A204.1 (cell line): ENCODE data around the gene GPR68.
"Not testable (repeated sequence)": the region's sequence is repeated elsewhere in the genome, so short reads cannot be mapped to it uniquely, and the experiment has no call there.

ENCODE experiments used
- FAIRE-seq: peaks from 2 replicates; lab custom pipeline; 2012; peaks lifted over from hg19 to GRCh38; lab: Jason Lieb, UNC

The GPR68 gene

DNA sequence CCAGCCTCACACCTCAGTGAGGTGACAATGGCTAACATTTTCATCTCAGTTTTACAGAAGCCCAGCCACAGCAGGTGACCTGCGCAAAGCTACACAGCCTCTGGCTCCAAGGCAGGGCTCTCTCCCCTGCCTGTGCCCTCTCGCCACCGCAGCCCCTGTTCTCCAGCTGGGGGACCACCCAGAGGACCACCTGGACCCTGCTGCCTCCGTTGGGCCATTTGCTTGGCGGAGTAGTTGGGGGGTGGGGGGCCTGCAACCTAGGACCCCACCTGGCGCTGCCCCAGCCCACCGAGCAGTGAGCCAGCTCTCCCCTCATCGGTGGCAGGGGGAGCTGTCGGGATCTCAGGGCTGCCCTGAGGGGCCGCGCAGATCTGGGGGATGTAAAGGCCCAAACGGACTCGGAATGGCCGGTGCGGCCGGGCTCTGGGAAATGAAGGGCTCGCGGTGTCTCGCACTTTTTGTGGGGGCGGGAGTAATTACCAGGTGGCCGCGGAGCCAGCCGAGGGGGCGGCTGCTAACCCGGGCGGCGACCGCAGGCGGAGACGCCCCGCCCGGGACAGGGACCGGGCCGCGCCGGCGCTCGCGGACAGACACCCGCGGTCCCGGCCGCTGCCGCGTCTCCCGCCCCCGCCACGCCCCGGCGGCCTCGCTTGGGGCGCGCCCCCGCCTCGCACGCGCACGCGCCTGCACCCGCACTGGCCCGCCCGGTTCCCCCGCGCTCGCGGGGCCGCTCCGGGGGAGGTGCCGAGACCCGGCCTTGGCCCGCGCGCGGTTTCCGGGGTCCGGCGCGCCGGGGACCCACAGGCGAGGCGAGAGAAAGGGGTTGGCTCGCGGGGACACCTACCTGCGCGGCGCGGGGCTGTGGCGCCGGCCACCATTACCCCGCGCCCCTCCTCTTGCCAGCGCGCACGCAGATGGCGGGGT lies 8.6 kb upstream of the GPR68 start:
- FAIRE-seq: no peak

DNA sequence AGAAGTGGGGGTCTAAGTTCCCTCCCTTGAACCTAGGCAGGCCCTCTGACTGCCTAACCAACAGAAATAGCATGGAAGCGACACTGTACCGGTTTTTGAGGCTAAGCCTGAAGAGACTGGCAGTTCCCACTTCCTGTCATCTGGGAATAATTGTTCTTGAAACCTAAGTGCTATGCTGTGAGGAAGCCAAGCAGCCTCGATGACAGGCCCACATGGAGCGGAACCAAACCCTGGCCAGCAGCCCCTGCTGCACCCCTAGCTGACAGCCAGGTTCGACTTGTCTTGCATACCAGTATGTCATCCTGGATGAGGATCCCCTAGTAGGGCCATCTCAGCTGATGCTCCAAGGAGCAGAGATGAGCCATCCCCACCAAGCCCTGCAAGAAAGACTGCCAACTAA lies 6.4 kb upstream of the GPR68 start:
- FAIRE-seq: no peak

- no peak for FAIRE-seq
These were observed 5.5 kb upstream of the GPR68 start for GRCh38 chr14:91249841-91250616.

- FAIRE-seq: no peak
These were observed 1.7 kb upstream of the GPR68 start for GRCh38 chr14:91246051-91246852.

DNA sequence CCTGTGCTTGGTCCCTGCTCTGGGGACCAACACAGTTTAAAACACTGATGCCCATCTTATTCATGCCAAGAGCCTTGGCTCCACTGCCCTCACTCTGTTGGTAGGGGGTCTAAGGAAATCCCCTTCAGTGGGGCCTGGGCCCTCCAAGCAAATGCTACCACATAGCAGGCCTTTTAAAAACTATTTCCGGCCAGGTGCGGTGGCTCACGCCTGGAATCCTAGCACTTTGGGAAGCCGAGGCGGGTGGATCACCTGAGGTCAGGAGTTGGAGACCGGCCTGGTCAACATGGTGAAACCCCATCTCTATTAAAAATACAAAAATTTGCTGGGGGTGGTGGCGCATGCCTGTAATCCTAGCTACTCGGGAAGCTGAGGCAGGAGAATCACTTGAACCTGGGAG lies 1.1 kb upstream of the GPR68 start:
- FAIRE-seq: not testable (repeated sequence)

DNA sequence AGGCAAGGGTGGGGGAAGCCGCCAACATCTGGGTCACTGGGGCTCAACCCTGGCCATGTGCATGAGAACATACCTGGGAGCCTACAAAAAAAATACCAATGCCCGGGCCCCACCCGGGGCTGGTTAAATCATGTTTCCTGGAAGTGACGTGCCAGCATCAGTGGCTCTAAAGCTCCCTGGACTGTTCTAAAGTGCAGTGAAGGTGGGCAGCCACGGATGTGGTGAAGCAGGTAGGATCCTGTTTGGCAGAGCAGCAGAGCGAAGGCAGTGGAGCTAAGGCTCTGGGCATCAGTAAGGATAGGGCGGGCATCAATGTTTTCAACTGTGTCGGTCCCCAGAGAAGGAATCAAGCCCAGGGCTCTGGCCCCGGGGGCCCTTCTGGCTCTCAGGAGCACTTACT lies 525 bp upstream of the GPR68 start:
- FAIRE-seq: no peak

- no peak for FAIRE-seq
These were observed 1.4 kb downstream of the GPR68 start for GRCh38 chr14:91243074-91243471.

DNA sequence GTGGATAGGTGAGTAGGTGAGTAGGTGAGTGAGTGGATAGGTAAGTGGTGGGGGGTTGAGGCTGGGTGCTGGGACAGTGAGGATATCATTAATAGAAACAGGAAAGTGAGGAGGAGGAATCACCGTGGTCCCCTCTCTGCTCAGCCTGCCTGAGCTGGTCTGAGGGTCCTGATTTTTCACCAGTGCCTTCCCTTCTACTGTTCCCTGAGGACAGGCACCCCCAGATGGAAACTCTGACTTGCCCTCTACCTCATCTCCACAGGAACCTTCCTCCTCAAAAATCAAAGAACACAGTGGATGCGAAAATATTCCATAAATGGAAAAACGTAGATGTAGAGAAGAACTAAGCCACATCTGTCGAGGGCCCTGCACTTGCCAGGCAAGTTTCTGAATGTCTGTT lies 1.9 kb downstream of the GPR68 start:
- FAIRE-seq: no peak

DNA sequence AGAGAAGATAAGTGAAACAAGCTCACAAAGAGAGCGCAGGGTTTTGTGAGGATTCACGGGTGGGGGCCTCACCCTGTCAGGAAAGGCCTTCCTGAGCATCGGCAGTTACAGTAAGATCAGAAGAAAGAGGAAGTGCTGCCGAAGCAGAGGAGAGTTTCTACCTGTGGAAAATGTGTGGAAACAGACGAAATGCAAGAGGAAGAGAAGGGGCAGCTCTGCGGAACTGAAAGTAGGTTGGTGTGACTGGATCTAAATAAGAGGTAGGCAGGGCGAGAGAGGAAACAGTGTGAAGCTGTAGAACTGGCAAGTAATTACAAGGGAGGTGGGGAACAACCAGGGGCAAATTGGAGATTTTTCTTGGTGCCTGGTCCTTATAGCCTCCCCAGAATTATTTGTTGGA lies 2.6 kb downstream of the GPR68 start:
- no peak for FAIRE-seq

DNA sequence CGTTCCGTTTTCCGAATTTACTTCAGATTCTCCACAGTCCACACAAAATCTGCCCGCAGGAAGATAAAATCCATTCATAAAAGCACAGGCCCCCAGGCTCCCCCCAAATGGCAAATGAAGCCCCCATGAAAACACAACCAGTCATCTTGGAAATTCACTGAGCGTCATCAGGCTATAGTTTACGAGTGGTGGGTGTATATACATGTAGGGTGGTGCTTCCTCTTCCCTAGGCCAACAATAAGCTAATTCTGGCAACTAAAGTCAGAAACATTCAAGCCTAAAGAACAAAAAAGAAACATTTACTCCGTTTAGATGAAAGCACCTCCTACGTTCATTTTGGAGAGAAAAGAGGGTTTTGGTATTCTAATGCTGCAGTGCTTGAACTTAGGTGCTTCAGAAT lies 5.8 kb downstream of the GPR68 start:
- no peak for FAIRE-seq

- FAIRE-seq: no peak
These were observed 6.4 kb downstream of the GPR68 start for GRCh38 chr14:91238085-91238484.

- FAIRE-seq: no peak
These were observed 7.3 kb downstream of the GPR68 start for GRCh38 chr14:91237219-91237618.

DNA sequence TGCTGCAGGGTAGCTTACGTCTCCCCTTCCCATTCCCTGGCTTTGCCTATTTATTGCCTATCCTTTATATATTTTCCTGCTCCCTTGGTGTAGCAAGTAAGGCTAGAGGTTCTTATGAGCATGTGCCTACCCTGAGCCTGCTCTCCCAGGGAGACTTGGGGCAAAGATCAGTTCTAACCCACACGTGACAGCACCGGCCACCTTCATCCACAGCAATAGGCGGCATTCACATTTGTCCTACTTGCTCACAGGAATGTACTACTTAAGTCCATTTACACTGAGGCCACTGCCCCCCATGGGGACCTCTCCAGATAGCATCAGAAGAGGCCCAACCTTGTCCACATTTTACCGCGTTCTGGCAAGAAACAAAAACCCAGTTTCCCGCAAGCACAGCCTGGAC lies 8.7 kb downstream of the GPR68 start:
- FAIRE-seq: no peak

- FAIRE-seq: no peak
These were observed 9.8 kb downstream of the GPR68 start for GRCh38 chr14:91234791-91235114.

- FAIRE-seq: no peak
These were observed 10.3 kb downstream of the GPR68 start for GRCh38 chr14:91233936-91234790.

DNA sequence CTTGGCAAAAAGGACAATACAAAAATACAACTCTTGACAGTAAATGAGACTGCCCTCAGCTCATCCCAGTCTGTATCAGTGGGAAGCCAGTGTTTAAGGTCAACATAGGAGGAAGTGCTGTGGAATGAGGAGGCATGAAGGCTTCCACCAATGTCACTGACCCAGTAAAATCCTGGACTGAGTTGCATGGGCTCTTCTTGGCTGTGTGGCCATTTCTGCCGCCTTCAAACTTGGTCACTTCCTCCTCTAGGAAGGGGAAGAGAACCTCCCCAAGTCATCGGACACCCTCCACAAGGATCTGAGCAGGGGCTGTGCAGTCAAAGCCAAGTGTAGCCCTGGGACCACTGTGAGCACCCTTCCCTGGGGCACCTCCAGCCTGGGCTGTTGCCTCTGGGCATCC lies 11.9 kb downstream of the GPR68 start:
- FAIRE-seq: no peak

- no peak for FAIRE-seq
These were observed 12.5 kb downstream of the GPR68 start for GRCh38 chr14:91232052-91232451.

- FAIRE-seq: no peak
These were observed 13.1 kb downstream of the GPR68 start for GRCh38 chr14:91231446-91231845.

DNA sequence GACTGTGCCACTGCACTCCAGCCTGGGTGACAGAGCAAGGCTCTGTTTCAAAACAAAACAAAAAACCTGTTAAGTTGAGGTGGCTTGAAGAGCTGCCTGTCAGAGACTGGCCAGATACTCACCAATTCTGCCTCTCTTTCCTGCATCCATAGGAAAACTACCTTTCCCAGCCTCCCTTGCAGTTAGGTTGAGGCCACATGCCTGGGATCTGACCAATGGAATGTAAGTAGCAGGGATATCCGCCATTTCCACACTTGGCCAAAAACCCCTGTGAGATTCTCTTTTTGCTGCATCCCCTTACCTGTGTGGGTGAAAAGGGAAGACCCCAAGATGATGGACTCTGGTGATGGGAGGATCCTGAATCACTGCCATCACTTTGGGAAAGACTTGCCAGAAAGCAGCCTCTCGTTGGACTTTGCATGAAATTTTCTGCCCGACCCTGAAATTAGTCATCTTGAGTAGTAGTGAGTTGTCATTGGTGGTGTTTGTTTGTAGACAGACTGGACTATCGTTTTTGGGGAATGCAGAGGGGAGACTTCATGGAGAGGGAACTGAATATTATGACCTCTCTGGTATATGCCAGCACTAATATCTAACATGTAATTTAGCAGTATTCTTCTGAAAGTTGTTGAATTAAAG lies 14.0 kb downstream of the GPR68 start:
- FAIRE-seq: no peak

DNA sequence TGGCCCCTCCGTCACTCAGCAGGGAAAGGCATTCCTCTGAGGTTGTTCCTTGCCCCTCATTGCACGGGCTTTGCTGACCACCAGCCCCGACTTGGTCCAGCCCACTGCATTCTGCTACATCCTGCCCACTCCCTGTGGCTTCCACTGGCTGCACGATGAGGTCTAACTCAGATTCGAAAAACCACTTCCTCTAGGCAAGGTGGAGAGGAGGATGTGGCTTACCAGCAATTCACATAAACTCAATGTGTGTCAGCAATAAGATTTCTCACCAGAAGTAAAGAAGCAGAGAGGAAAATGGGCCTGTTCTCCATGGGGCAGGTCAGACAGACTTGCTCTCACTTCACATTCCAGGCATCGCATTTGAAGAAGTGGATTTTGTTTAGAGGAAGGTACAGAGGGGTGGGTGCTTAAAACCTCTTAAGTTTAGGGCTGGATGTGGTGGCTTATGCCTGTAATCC lies 14.7 kb downstream of the GPR68 start:
- FAIRE-seq: no peak

DNA sequence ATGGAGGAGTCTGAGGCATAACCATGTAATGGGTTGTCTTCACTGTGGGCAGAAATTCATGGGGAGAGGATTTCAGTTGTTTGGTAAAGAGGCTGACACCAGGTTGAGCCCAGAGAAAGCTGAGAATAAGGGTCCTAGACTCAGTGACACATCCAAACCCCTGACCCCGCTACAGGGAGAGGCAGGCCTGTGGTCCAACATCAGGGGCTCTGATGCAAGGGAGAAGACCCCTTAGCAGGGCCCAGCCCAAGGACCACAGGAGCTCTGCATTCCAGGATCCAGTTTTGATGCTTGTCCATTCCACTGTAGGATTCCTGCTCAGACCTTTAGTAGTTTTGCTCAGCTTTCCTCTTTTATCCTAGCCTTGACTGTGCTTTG lies 15.5 kb downstream of the GPR68 start:
- FAIRE-seq: no peak
